ENCODE results near the gene ATRIP.

ATRIP gene

DNA sequence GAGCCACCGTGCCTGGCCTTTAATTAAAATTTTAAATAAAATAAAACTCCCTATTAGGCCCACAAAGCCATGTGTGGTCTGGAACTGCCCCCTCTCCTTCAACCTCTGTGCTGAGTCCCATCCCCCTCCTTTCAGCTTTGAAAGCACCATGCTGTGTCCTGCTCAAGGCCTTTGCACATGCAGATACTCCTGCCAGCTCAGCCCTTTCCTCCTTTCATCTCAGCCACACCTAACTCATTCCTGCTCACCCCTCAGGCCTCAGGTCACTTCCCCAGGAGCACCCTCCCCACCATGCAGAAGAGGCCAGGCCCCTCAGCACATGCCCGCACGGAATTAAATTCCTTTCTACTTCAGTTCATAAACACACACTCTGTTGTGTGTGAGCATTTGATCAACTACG, 28.1 kb downstream of the ATRIP start:
- Histone ChIP-seq H2BK15ac (ENCODE audit: low read length) (no peak overlapping the region), H3K4ac (ENCODE audit: low read length) (no peak overlapping the region), H3K27ac (replicated peaks; ENCODE audit: low read length) (peak overlapping the region; percentile 21), H3K23ac (ENCODE audit: low read depth, low read length, poor library complexity) (no peak overlapping the region), H2BK12ac (ENCODE audit: low read length) (no peak overlapping the region), H3K79me1 (ENCODE audit: low read depth, low read length) (peaks cover 6% of the 10 kb centered on the region), H3K27me3 (ENCODE audit: control insufficient read depth in 3 of 3, insufficient read depth in 3 of 3, low read depth in 1 of 3, low read length in 3 of 3) (no peaks in the 10 kb centered on the region), H3K36me3 (replicated peaks in 1 of 2; ENCODE audit: control insufficient read depth in 2 of 2, insufficient read depth in 2 of 2, low read length in 2 of 2) (peaks cover 0 to 15% of the 10 kb centered on the region in 2 donors), H2BK5ac (ENCODE audit: low read length) (no peak overlapping the region), H4K91ac (ENCODE audit: low read depth, low read length, poor library complexity) (no peak overlapping the region), H3K14ac (ENCODE audit: low read length) (no peak overlapping the region), H2AK5ac (ENCODE audit: low read depth, low read length) (no peak overlapping the region), H3K9ac (ENCODE audit: low read depth, low read length, poor library complexity) (no peak overlapping the region), H3K4me3 (ENCODE audit: low read length in 2 of 2) (no peak overlapping the region), H4K8ac (ENCODE audit: low read depth, low read length) (no peak overlapping the region), H2AFZ (ENCODE audit: low read length) (no peak overlapping the region), H3K9me3 (replicated peaks in 1 of 2; ENCODE audit: control insufficient read depth in 2 of 2, insufficient read depth in 1 of 2, low read depth in 1 of 2, low read length in 2 of 2) (no peaks in the 10 kb centered on the region), H3K4me1 (ENCODE audit: control insufficient read depth in 2 of 2, insufficient read depth in 1 of 2, low read depth in 1 of 2, low read length in 2 of 2) (peaks cover 11 to 14% of the 10 kb centered on the region in 2 donors), H2BK120ac (ENCODE audit: low read depth, low read length) (no peak overlapping the region), H3K4me2 (ENCODE audit: insufficient read depth, low read length, poor library complexity, severe bottlenecking) (no peak overlapping the region), H3K18ac (ENCODE audit: low read length) (no peak overlapping the region)
- no CpG with 5 or more reads among the region's 4 CpGs for WGBS, 2 donors (ENCODE audit: extremely low coverage in 2 of 2, insufficient read length in 2 of 2, insufficient replicate concordance in 1 of 2)
- DNase-seq (ENCODE audit: low spot score): no peak

DNA sequence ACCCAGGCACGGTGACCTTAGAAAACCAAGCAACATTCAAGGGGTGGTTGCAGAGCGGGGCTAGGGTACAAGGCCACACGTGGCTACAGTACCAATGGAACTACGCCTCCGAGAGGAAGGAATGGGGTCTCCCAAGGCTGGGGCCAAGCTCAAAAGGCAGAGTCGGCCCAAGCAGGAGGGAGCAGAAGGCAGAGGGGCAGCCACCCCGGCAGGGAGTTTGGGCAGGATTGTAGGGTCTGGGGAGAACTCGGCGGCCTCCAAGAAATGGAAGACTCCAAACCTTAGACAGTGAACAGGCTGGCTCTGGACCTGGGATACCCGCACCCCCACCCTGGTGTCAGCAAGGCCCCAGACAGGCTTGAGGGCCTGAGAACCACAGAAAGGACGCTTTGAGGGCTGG, 28.7 kb downstream of the ATRIP start:
- Histone ChIP-seq H3K27me3 (ENCODE audit: control insufficient read depth in 3 of 3, insufficient read depth in 3 of 3, low read depth in 1 of 3, low read length in 3 of 3) (no peaks in the 10 kb centered on the region), H3K9me3 (replicated peaks in 1 of 2; ENCODE audit: control insufficient read depth in 2 of 2, insufficient read depth in 1 of 2, low read depth in 1 of 2, low read length in 2 of 2) (no peaks in the 10 kb centered on the region), H2AK5ac (ENCODE audit: low read depth, low read length) (peak overlapping the region; percentile 98), H2AFZ (ENCODE audit: low read length) (no peak overlapping the region), H3K4me2 (ENCODE audit: insufficient read depth, low read length, poor library complexity, severe bottlenecking) (no peak overlapping the region), H2BK15ac (ENCODE audit: low read length) (peak overlapping the region; percentile 82), H3K9ac (ENCODE audit: low read depth, low read length, poor library complexity) (no peak overlapping the region), H3K14ac (ENCODE audit: low read length) (no peak overlapping the region), H4K8ac (ENCODE audit: low read depth, low read length) (peak overlapping the region; percentile 45), H3K4ac (ENCODE audit: low read length) (peak overlapping the region; percentile 57), H3K4me3 (ENCODE audit: low read length in 2 of 2) (no peak overlapping the region), H4K91ac (ENCODE audit: low read depth, low read length, poor library complexity) (peak overlapping the region; percentile 73), H3K23ac (ENCODE audit: low read depth, low read length, poor library complexity) (no peak overlapping the region), H3K4me1 (ENCODE audit: control insufficient read depth in 2 of 2, insufficient read depth in 1 of 2, low read depth in 1 of 2, low read length in 2 of 2) (peaks cover 11 to 13% of the 10 kb centered on the region in 2 donors), H3K27ac (replicated peaks; ENCODE audit: low read length) (no peak overlapping the region), H3K79me1 (ENCODE audit: low read depth, low read length) (peaks cover 6% of the 10 kb centered on the region), H3K18ac (ENCODE audit: low read length) (peak overlapping the region; percentile 66), H2BK12ac (ENCODE audit: low read length) (peak overlapping the region; percentile 93), H2BK120ac (ENCODE audit: low read depth, low read length) (peak overlapping the region; percentile 44), H3K36me3 (replicated peaks in 1 of 2; ENCODE audit: control insufficient read depth in 2 of 2, insufficient read depth in 2 of 2, low read length in 2 of 2) (peaks cover 0 to 11% of the 10 kb centered on the region in 2 donors), H2BK5ac (ENCODE audit: low read length) (peak overlapping the region; percentile 88)
- no CpG with 5 or more reads among the region's 11 CpGs for WGBS, 2 donors (ENCODE audit: extremely low coverage in 2 of 2, insufficient read length in 2 of 2, insufficient replicate concordance in 1 of 2)
- no peak for DNase-seq (ENCODE audit: low spot score)

DNA sequence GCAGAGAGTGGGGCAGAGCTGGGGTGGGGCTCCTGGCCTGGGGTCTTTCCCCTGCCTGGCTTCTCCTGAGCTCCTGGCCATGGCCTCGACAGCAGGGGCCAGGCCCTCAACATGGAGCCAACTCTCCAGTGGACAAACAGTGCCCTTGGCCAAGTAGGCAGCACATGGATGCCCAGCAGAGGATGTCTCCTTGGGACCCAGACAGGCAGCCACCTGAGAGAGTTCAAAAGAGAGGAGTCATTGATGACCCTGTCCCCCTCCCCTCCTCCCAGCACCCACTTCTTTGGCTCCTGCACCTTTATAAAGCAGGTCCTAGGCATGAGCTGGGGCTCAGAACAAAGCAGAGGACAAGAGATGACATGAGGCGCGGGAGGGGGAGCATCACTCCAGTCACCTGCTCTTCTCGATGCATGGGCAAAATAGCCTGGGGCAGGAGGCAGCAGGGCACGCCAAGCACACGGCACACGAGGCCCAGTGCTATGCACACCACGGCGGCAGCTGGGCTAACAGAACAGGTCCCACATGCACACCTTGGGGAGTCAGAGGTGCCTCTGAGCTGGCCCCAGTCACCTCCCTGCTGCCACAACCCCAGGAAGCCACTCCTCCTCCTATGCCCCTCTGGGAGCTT, 30.0 kb downstream of the ATRIP start:
- no peaks in the 10 kb centered on the region for H3K27me3 ChIP-seq (ENCODE audit: control insufficient read depth in 3 of 3, insufficient read depth in 3 of 3, low read depth in 1 of 3, low read length in 3 of 3)
- H3K36me3 ChIP-seq (replicated peaks in 1 of 2; ENCODE audit: control insufficient read depth in 2 of 2, insufficient read depth in 2 of 2, low read length in 2 of 2): peaks cover 0 to 8% of the 10 kb centered on the region in 2 donors
- H3K79me1 ChIP-seq (ENCODE audit: low read depth, low read length): peaks cover 3% of the 10 kb centered on the region
- no peaks in the 10 kb centered on the region for H3K9me3 ChIP-seq (replicated peaks in 1 of 2; ENCODE audit: control insufficient read depth in 2 of 2, insufficient read depth in 1 of 2, low read depth in 1 of 2, low read length in 2 of 2)
- WGBS, 2 donors (ENCODE audit: extremely low coverage in 2 of 2, insufficient read length in 2 of 2, insufficient replicate concordance in 1 of 2): no CpG with 5 or more reads among the region's 9 CpGs
- no peak overlapping the region for H2BK12ac ChIP-seq (ENCODE audit: low read length)
- H3K4me2 ChIP-seq (ENCODE audit: insufficient read depth, low read length, poor library complexity, severe bottlenecking): no peak overlapping the region
- peak overlapping the region; percentile 91 for H2BK120ac ChIP-seq (ENCODE audit: low read depth, low read length)
- no peak overlapping the region for H2AFZ ChIP-seq (ENCODE audit: low read length)
- peak overlapping the region; percentile 10 for H3K4ac ChIP-seq (ENCODE audit: low read length)
- H4K91ac ChIP-seq (ENCODE audit: low read depth, low read length, poor library complexity): no peak overlapping the region
- no peak overlapping the region for H4K8ac ChIP-seq (ENCODE audit: low read depth, low read length)
- no peak overlapping the region for H2BK5ac ChIP-seq (ENCODE audit: low read length)
- no peak overlapping the region for H2AK5ac ChIP-seq (ENCODE audit: low read depth, low read length)
- H2BK15ac ChIP-seq (ENCODE audit: low read length): peak overlapping the region; percentile 79
- H3K4me3 ChIP-seq (ENCODE audit: low read length in 2 of 2): peak overlapping the region in 1 of 2 donors; percentile 3
- no peak overlapping the region for H3K9ac ChIP-seq (ENCODE audit: low read depth, low read length, poor library complexity)
- H3K4me1 ChIP-seq (ENCODE audit: control insufficient read depth in 2 of 2, insufficient read depth in 1 of 2, low read depth in 1 of 2, low read length in 2 of 2): peaks cover 11% of the 10 kb centered on the region in 2 donors
- H3K27ac ChIP-seq (replicated peaks; ENCODE audit: low read length): no peak overlapping the region
- no peak overlapping the region for H3K14ac ChIP-seq (ENCODE audit: low read length)
- H3K18ac ChIP-seq (ENCODE audit: low read length): no peak overlapping the region
- no peak overlapping the region for H3K23ac ChIP-seq (ENCODE audit: low read depth, low read length, poor library complexity)
- no peak for DNase-seq (ENCODE audit: low spot score)

DNA sequence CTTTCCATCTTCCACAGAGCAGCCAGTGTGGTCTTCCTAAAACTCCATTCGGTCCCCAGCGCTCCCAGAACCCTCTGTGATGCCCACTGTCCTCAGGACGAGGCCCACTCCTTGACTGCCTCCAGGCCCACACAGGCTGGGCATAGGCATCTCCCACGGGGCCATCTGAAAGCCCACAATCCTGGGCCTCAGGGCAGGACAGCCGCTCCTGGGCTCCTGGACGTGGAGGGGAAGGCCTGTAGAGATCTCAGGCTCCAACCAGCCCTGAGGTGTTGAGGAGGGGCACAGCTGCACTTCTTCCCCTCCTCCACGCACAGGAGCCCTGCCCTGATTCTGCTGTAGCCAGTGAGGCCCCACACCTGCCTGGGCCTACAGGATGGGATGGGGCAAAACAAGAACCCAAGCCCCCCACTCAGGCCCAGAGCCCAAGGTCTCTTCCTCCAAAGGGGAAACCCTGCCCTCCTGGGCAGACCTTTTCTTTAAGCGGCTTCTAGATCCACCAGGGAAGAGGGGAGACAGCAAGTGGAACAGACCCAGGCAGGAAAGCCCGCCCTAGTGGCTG, 31.5 kb downstream of the ATRIP start:
- no CpG with 5 or more reads among the region's 9 CpGs for WGBS, 2 donors (ENCODE audit: extremely low coverage in 2 of 2, insufficient read length in 2 of 2, insufficient replicate concordance in 1 of 2)
- no peak for DNase-seq (ENCODE audit: low spot score)

More for the DNA sequence above, 31.5 kb downstream of the ATRIP start:
- Histone ChIP-seq H2AK5ac (ENCODE audit: low read depth, low read length) (peak overlapping the region; percentile 63), H2BK12ac (ENCODE audit: low read length) (no peak overlapping the region), H3K23ac (ENCODE audit: low read depth, low read length, poor library complexity) (no peak overlapping the region), H3K79me1 (ENCODE audit: low read depth, low read length) (peaks cover 3% of the 10 kb centered on the region), H2AFZ (ENCODE audit: low read length) (no peak overlapping the region), H3K4me1 (ENCODE audit: control insufficient read depth in 2 of 2, insufficient read depth in 1 of 2, low read depth in 1 of 2, low read length in 2 of 2) (peaks cover 11% of the 10 kb centered on the region in 2 donors), H2BK15ac (ENCODE audit: low read length) (peak overlapping the region; percentile 49), H2BK120ac (ENCODE audit: low read depth, low read length) (no peak overlapping the region), H4K8ac (ENCODE audit: low read depth, low read length) (no peak overlapping the region), H3K9me3 (replicated peaks in 1 of 2; ENCODE audit: control insufficient read depth in 2 of 2, insufficient read depth in 1 of 2, low read depth in 1 of 2, low read length in 2 of 2) (no peaks in the 10 kb centered on the region), H3K9ac (ENCODE audit: low read depth, low read length, poor library complexity) (peak overlapping the region; percentile 21), H3K18ac (ENCODE audit: low read length) (peak overlapping the region; percentile 57), H3K4ac (ENCODE audit: low read length) (no peak overlapping the region), H3K14ac (ENCODE audit: low read length) (peak overlapping the region; percentile 71), H3K4me2 (ENCODE audit: insufficient read depth, low read length, poor library complexity, severe bottlenecking) (no peak overlapping the region), H4K91ac (ENCODE audit: low read depth, low read length, poor library complexity) (no peak overlapping the region), H3K27ac (replicated peaks; ENCODE audit: low read length) (no peak overlapping the region), H3K36me3 (replicated peaks in 1 of 2; ENCODE audit: control insufficient read depth in 2 of 2, insufficient read depth in 2 of 2, low read length in 2 of 2) (peaks cover 0 to 8% of the 10 kb centered on the region in 2 donors), H3K27me3 (ENCODE audit: control insufficient read depth in 3 of 3, insufficient read depth in 3 of 3, low read depth in 1 of 3, low read length in 3 of 3) (no peaks in the 10 kb centered on the region), H2BK5ac (ENCODE audit: low read length) (peak overlapping the region; percentile 53), H3K4me3 (ENCODE audit: low read length in 2 of 2) (no peak overlapping the region)
